ENCODE results near the gene CLASP1. TPM values are rescaled to one million over a fixed set of nuclear protein-coding genes. Genes with fewer than 3 reads are reported as not detected.

CLASP1 gene
- total and polyA plus RNA-seq, 2 of the 8 experiments (the other 6 are each of a cell fraction or from before 2014, with no cell fraction given): 7.3 to 53.9 TPM

- TF ChIP-seq CHD7 (IDR thresholded peaks at IDR 0.05; ENCODE audit: insufficient replicate concordance, low read length): no peak
- TF ChIP-seq CTCF (IDR thresholded peaks at IDR 0.05; ENCODE audit: control extremely low read depth in 1 of 3, insufficient read depth in 1 of 3, low read depth in 1 of 3, low read length in 3 of 3): no peak
- TF ChIP-seq SP1 (IDR thresholded peaks at IDR 0.05; ENCODE audit: low read depth, low read length): no peak
- no peak for TF ChIP-seq FOSL1 (IDR thresholded peaks at IDR 0.05; ENCODE audit: insufficient read depth, low read depth, low read length)
- no peak for TF ChIP-seq SAP30 (IDR thresholded peaks at IDR 0.05; ENCODE audit: insufficient read depth, insufficient replicate concordance, low read length)
- TF ChIP-seq SRF (IDR thresholded peaks at IDR 0.05; ENCODE audit: low read depth, low read length): no peak
- no peak for TF ChIP-seq BCL11A (IDR thresholded peaks at IDR 0.05; ENCODE audit: low read depth in 2 of 2, low read length in 2 of 2)
- no peak for TF ChIP-seq KDM5A (IDR thresholded peaks at IDR 0.05; ENCODE audit: low read length)
- no peak for TF ChIP-seq JUN (IDR thresholded peaks at IDR 0.05; ENCODE audit: low read depth, low read length)
Observed at GRCh38 chr2:121408641-121409040, 240.6 kb downstream of the CLASP1 start (continued).

Data from H1 (cell line).